ENCODE measurements around the gene PKNOX1. TPM values are rescaled to one million over a fixed set of nuclear protein-coding genes. Genes with fewer than 3 reads are reported as not detected.

The PKNOX1 gene
- total RNA-seq, 1 experiment from 2014 or later: 19.7 TPM

DNA sequence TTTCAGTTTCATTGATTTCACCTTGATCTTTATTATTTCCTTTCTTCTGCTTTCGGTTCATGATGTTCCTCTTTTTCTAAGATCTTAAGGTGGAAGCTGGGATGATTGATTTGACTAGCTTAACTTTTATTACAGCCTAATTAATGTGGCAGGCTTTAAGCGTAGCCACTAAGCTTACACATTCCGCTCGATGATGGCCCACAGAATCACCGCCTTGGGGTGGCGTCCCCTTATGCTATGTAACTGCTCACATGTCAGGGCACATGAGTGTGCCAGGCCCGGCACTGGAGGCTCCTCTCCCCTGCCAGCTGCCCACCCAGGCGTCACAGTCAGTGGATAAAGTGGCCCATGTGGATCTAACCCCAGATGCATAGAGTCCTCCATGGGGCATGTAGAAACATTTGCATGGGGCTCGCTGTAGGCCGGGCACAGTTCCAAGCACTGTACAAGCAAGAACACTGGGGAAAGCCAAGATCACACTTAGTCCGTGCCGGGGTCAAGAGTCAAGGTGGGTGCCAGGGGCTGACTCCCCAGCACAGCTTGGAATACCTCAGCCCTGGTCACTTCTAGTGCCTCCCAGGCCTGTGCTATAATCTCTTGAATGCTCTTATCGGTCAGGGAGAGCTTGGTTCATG is 41.7 kb downstream of the PKNOX1 start:
- DNase-seq: peak; percentile 93
- Histone ChIP-seq H3K9me3 (ENCODE audit: low read length) (no peaks in the 10 kb centered on the region), H3K9ac (ENCODE audit: low read length) (peak overlapping the region; percentile 60), H3K4me1 (ENCODE audit: low read length) (peaks cover 74% of the 10 kb centered on the region), H4K20me1 (ENCODE audit: insufficient read depth, low read depth, low read length) (no peaks in the 10 kb centered on the region), H3K27ac (ENCODE audit: low read length) (peak overlapping the region; percentile 91), H2AFZ (ENCODE audit: low read length) (no peak overlapping the region), H3K79me2 (ENCODE audit: low read length) (no peaks in the 10 kb centered on the region), H3K36me3 (ENCODE audit: insufficient read depth, low read length) (no peaks in the 10 kb centered on the region; the same call in 1 of the 2 replicates), H3K4me3 (ENCODE audit: low read length) (peak overlapping the region; percentile 58), H3K4me2 (ENCODE audit: low read depth, low read length, poor library complexity, severe bottlenecking) (peak overlapping the region; percentile 79), H3K9me2 (replicated peaks; ENCODE audit: insufficient read depth, low read length) (no peaks in the 10 kb centered on the region), H3K27me3 (ENCODE audit: low read length) (no peaks in the 10 kb centered on the region)

GRCh38 chr21:43016728-43017127 is 42.4 kb downstream of the PKNOX1 start:
- peak overlapping the region; percentile 58 for H3K4me3 ChIP-seq (ENCODE audit: low read length)
- no peaks in the 10 kb centered on the region for H3K79me2 ChIP-seq (ENCODE audit: low read length)
- H3K9me3 ChIP-seq (ENCODE audit: low read length): no peaks in the 10 kb centered on the region
- H3K36me3 ChIP-seq (ENCODE audit: insufficient read depth, low read length): no peaks in the 10 kb centered on the region; the same call in 1 of the 2 replicates
- no peaks in the 10 kb centered on the region for H3K27me3 ChIP-seq (ENCODE audit: low read length)
- no peaks in the 10 kb centered on the region for H4K20me1 ChIP-seq (ENCODE audit: insufficient read depth, low read depth, low read length)
- peak overlapping the region; percentile 79 for H3K4me2 ChIP-seq (ENCODE audit: low read depth, low read length, poor library complexity, severe bottlenecking)
- H3K27ac ChIP-seq (ENCODE audit: low read length): peak overlapping the region; percentile 91
- DNase-seq: peak; percentile 94
- peak overlapping the region; percentile 60 for H3K9ac ChIP-seq (ENCODE audit: low read length)
- H2AFZ ChIP-seq (ENCODE audit: low read length): no peak overlapping the region
- peaks cover 81% of the 10 kb centered on the region for H3K4me1 ChIP-seq (ENCODE audit: low read length)
- no peaks in the 10 kb centered on the region for H3K9me2 ChIP-seq (replicated peaks; ENCODE audit: insufficient read depth, low read length)

- H4K20me1 ChIP-seq (ENCODE audit: insufficient read depth, low read depth, low read length): no peaks in the 10 kb centered on the region
- no peaks in the 10 kb centered on the region for H3K27me3 ChIP-seq (ENCODE audit: low read length)
- no peak overlapping the region for H3K4me3 ChIP-seq (ENCODE audit: low read length)
- no peaks in the 10 kb centered on the region for H3K9me3 ChIP-seq (ENCODE audit: low read length)
- no peak overlapping the region for H3K9ac ChIP-seq (ENCODE audit: low read length)
- H3K27ac ChIP-seq (ENCODE audit: low read length): peak overlapping the region; percentile 91
- H3K4me2 ChIP-seq (ENCODE audit: low read depth, low read length, poor library complexity, severe bottlenecking): no peak overlapping the region
- no peaks in the 10 kb centered on the region for H3K79me2 ChIP-seq (ENCODE audit: low read length)
- peaks cover 83% of the 10 kb centered on the region for H3K4me1 ChIP-seq (ENCODE audit: low read length)
- DNase-seq: no peak
- no peak overlapping the region for H2AFZ ChIP-seq (ENCODE audit: low read length)
- no peaks in the 10 kb centered on the region for H3K9me2 ChIP-seq (replicated peaks; ENCODE audit: insufficient read depth, low read length)
- no peaks in the 10 kb centered on the region; the same call in 1 of the 2 replicates for H3K36me3 ChIP-seq (ENCODE audit: insufficient read depth, low read length)
These were observed 44.2 kb downstream of the PKNOX1 start for GRCh38 chr21:43018519-43018918.

DNA sequence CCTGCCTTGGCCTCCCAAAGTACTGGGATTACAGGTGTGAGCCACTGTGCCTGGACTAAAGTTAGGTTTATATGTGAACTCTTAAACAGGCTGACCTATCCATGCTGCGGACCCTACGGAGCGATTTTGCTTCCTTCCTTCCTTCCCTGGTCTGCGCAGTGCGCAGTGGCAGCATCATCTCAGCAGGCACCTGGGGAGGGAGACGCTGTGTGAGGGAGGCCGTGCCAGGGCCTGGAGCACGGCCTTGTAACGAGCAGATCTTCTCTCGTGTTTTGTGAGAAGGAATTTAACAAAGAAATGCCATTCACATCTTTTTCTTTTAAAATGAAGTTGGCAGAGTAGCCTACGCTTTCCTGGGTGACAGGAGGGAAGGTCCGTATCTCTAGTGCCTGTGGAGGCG is 45.8 kb downstream of the PKNOX1 start:
- Histone ChIP-seq H3K4me1 (ENCODE audit: low read length) (peaks cover 68% of the 10 kb centered on the region), H3K36me3 (ENCODE audit: insufficient read depth, low read length) (no peaks in the 10 kb centered on the region; the same call in 1 of the 2 replicates), H3K27ac (ENCODE audit: low read length) (peak overlapping the region; percentile 91), H3K9me2 (replicated peaks; ENCODE audit: insufficient read depth, low read length) (no peaks in the 10 kb centered on the region), H3K79me2 (ENCODE audit: low read length) (no peaks in the 10 kb centered on the region), H3K9ac (ENCODE audit: low read length) (peak overlapping the region; percentile 54), H4K20me1 (ENCODE audit: insufficient read depth, low read depth, low read length) (no peaks in the 10 kb centered on the region), H3K4me3 (ENCODE audit: low read length) (peak overlapping the region; percentile 42), H3K4me2 (ENCODE audit: low read depth, low read length, poor library complexity, severe bottlenecking) (peak overlapping the region; percentile 60), H3K9me3 (ENCODE audit: low read length) (no peaks in the 10 kb centered on the region), H2AFZ (ENCODE audit: low read length) (no peak overlapping the region), H3K27me3 (ENCODE audit: low read length) (no peaks in the 10 kb centered on the region)
- peak; percentile 47 for DNase-seq

GRCh38 chr21:43020771-43021170 is 46.4 kb downstream of the PKNOX1 start:
- DNase-seq: peak; percentile 89
- Histone ChIP-seq H3K4me3 (ENCODE audit: low read length) (peak overlapping the region; percentile 42), H3K4me2 (ENCODE audit: low read depth, low read length, poor library complexity, severe bottlenecking) (peak overlapping the region; percentile 60), H3K27ac (ENCODE audit: low read length) (peak overlapping the region; percentile 91), H3K9me2 (replicated peaks; ENCODE audit: insufficient read depth, low read length) (no peaks in the 10 kb centered on the region), H3K79me2 (ENCODE audit: low read length) (no peaks in the 10 kb centered on the region), H3K36me3 (ENCODE audit: insufficient read depth, low read length) (no peaks in the 10 kb centered on the region; the same call in 1 of the 2 replicates), H3K4me1 (ENCODE audit: low read length) (peaks cover 68% of the 10 kb centered on the region), H3K27me3 (ENCODE audit: low read length) (no peaks in the 10 kb centered on the region), H3K9ac (ENCODE audit: low read length) (peak overlapping the region; percentile 54), H3K9me3 (ENCODE audit: low read length) (no peaks in the 10 kb centered on the region), H4K20me1 (ENCODE audit: insufficient read depth, low read depth, low read length) (no peaks in the 10 kb centered on the region), H2AFZ (ENCODE audit: low read length) (no peak overlapping the region)

- Histone ChIP-seq H3K9me2 (replicated peaks; ENCODE audit: insufficient read depth, low read length) (no peaks in the 10 kb centered on the region), H3K9me3 (ENCODE audit: low read length) (no peaks in the 10 kb centered on the region), H3K36me3 (ENCODE audit: insufficient read depth, low read length) (no peaks in the 10 kb centered on the region; the same call in 1 of the 2 replicates), H2AFZ (ENCODE audit: low read length) (no peak overlapping the region), H3K27me3 (ENCODE audit: low read length) (no peaks in the 10 kb centered on the region), H3K4me3 (ENCODE audit: low read length) (no peak overlapping the region), H4K20me1 (ENCODE audit: insufficient read depth, low read depth, low read length) (no peaks in the 10 kb centered on the region), H3K27ac (ENCODE audit: low read length) (peak overlapping the region; percentile 91), H3K4me2 (ENCODE audit: low read depth, low read length, poor library complexity, severe bottlenecking) (peak overlapping the region; percentile 60), H3K9ac (ENCODE audit: low read length) (peak overlapping the region; percentile 30; the same call in 1 of the 2 replicates), H3K79me2 (ENCODE audit: low read length) (no peaks in the 10 kb centered on the region), H3K4me1 (ENCODE audit: low read length) (peaks cover 65% of the 10 kb centered on the region)
- no peak for DNase-seq
These were observed 46.8 kb downstream of the PKNOX1 start for GRCh38 chr21:43021191-43021590.

GRCh38 chr21:43021756-43022600 is 47.6 kb downstream of the PKNOX1 start:
- Histone ChIP-seq H3K9ac (ENCODE audit: low read length) (no peak overlapping the region), H3K9me2 (replicated peaks; ENCODE audit: insufficient read depth, low read length) (no peaks in the 10 kb centered on the region), H2AFZ (ENCODE audit: low read length) (no peak overlapping the region), H3K9me3 (ENCODE audit: low read length) (no peaks in the 10 kb centered on the region), H3K27me3 (ENCODE audit: low read length) (no peaks in the 10 kb centered on the region), H3K4me1 (ENCODE audit: low read length) (peaks cover 57% of the 10 kb centered on the region), H3K27ac (ENCODE audit: low read length) (peak overlapping the region; percentile 91), H4K20me1 (ENCODE audit: insufficient read depth, low read depth, low read length) (no peaks in the 10 kb centered on the region), H3K4me2 (ENCODE audit: low read depth, low read length, poor library complexity, severe bottlenecking) (no peak overlapping the region), H3K4me3 (ENCODE audit: low read length) (no peak overlapping the region), H3K36me3 (ENCODE audit: insufficient read depth, low read length) (no peaks in the 10 kb centered on the region; the same call in 1 of the 2 replicates), H3K79me2 (ENCODE audit: low read length) (no peaks in the 10 kb centered on the region)
- DNase-seq: no peak

DNA sequence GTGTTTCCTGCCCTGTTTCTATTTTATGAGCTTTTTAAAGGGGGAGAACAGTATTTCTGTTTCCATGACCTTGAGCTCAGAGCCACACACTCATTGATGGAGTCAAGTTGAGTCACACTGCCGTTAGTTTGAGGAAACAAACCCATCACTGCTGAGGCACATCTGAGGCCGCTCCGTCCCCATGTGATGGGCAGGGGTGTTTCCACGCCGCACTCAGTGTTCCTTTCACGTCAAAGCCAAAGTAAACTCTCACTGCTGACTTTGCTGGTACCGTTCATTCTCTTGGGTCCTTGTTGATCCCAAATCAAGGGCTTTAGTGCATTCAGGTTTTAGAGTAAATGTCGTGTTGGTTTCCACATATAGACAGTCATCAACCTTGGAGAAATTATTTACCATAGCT is 48.8 kb downstream of the PKNOX1 start:
- no peaks in the 10 kb centered on the region; the same call in 1 of the 2 replicates for H3K36me3 ChIP-seq (ENCODE audit: insufficient read depth, low read length)

More for the DNA sequence above, 48.8 kb downstream of the PKNOX1 start:
- Histone ChIP-seq H3K27me3 (ENCODE audit: low read length) (no peaks in the 10 kb centered on the region), H3K9ac (ENCODE audit: low read length) (no peak overlapping the region), H3K4me3 (ENCODE audit: low read length) (no peak overlapping the region), H3K79me2 (ENCODE audit: low read length) (no peaks in the 10 kb centered on the region), H3K9me2 (replicated peaks; ENCODE audit: insufficient read depth, low read length) (no peaks in the 10 kb centered on the region), H3K27ac (ENCODE audit: low read length) (no peak overlapping the region), H3K9me3 (ENCODE audit: low read length) (no peaks in the 10 kb centered on the region), H4K20me1 (ENCODE audit: insufficient read depth, low read depth, low read length) (no peaks in the 10 kb centered on the region), H3K4me1 (ENCODE audit: low read length) (peaks cover 45% of the 10 kb centered on the region), H2AFZ (ENCODE audit: low read length) (no peak overlapping the region), H3K4me2 (ENCODE audit: low read depth, low read length, poor library complexity, severe bottlenecking) (no peak overlapping the region)
- no peak for DNase-seq

All from Karpas-422 (cell line).